A549 (cell line): ENCODE measurements around the gene SHLD2. TPM values are rescaled to one million over a fixed set of nuclear protein-coding genes. Genes with fewer than 3 reads are reported as not detected.

Experiments
- ATAC-seq, 2 experiments: fragments of 200-7000 bp in 1 of 2; fragments of >200 bp in 1 of 2; cut with Nextera tagmentation in 1 of 2; cut with Tn5 transposase in 1 of 2; 3 replicates each; pipeline versions ENCODE4 v1.8.0 to v1.9.1; 2018 to 2020; ENCODE audit warnings: mild to moderate bottlenecking in 1 of 2, moderate library complexity in 1 of 2
- CTCF ChIA-PET: fragments of 300-600 bp; sonication (Branson Sonifier 250); formaldehyde crosslinking; extraction: SDS; loops from one replicate; lab custom pipeline; 2021; ENCODE audit warnings: antibody characterized with exemption, inconsistent platforms; lab: Yijun Ruan, JAX
- POLR2A ChIA-PET: fragments of 350-600 bp; formaldehyde crosslinking; extraction: SDS; loops from one replicate; lab custom pipeline; 2021; ENCODE audit warnings: antibody characterized with exemption, inconsistent platforms; lab: Yijun Ruan, JAX
- DNase-seq, 2 experiments: peaks; one replicate each; pipeline versions ENCODE4 v3.0.0 to v3.0.0-alpha.2; 2011 to 2016; ENCODE audit warnings: low read depth in 1 of 2, low spot score in 1 of 2
- FAIRE-seq: peaks from 2 replicates; lab custom pipeline; 2011; peaks lifted over from hg19 to GRCh38; lab: Jason Lieb, UNC
- H3K27ac ChIP-seq, 2 experiments: fragments of >200 bp; sonication (Bioruptor Twin); formaldehyde crosslinking; 3 replicates each; pipeline ENCODE4 v1.5.1; 2016 to 2017
- H3K4me1 ChIP-seq: fragments of >200 bp; sonication (Bioruptor Twin); formaldehyde crosslinking; 3 replicates; pipeline ENCODE4 v1.6.1; 2016
- H3K4me2 ChIP-seq: fragments of >200 bp; sonication (Bioruptor Twin); formaldehyde crosslinking; 3 replicates; pipeline ENCODE4 v1.6.1; 2016
- H3K4me3 ChIP-seq: fragments of >200 bp; sonication (Bioruptor Twin); formaldehyde crosslinking; 3 replicates; pipeline ENCODE4 v1.5.1; 2016
- H3K9me3 ChIP-seq: fragments of >200 bp; sonication (Bioruptor Twin); formaldehyde crosslinking; 3 replicates; pipeline ENCODE4 v1.6.1; 2016
- ATOH8 ChIP-seq: fragments of 250-450 bp; sonication (Bioruptor Pico); IDR thresholded peaks from 2 replicates; pipeline ENCODE4 v1.5.0; 2020; ENCODE audit warnings: low read depth, mild to moderate bottlenecking, moderate library complexity
- CBX2 ChIP-seq: fragments of 200-600 bp; sonication (generic); IDR thresholded peaks from 2 replicates; pipeline ENCODE4 v1.6.1; 2016; ENCODE audit warnings: low read depth, mild to moderate bottlenecking, borderline replicate concordance
- CBX8 ChIP-seq: fragments of 200-600 bp; sonication (generic); IDR thresholded peaks from 2 replicates; pipeline ENCODE4 v1.6.1; 2016
- CEBPB ChIP-seq, 2 experiments: fragments of >200 bp in 1 of 2; sonication (Bioruptor Twin) in 1 of 2; formaldehyde crosslinking in 1 of 2; IDR thresholded peaks; 2 replicates each; pipeline ENCODE4 v1.6.1; 2012 to 2016
- CHD2 ChIP-seq: fragments of 150-350 bp; IDR thresholded peaks from 2 replicates; pipeline ENCODE4 v1.6.1; 2014; ENCODE audit warnings: low read length; ENCODE audit not compliant: partially characterized antibody
- EHMT2 ChIP-seq: fragments of 200-600 bp; sonication (generic); IDR thresholded peaks from 2 replicates; pipeline ENCODE4 v1.6.1; 2016; ENCODE audit warnings: antibody characterized with exemption, low read depth, mild to moderate bottlenecking, moderate library complexity
- ELK1 ChIP-seq: fragments of 150-350 bp; IDR thresholded peaks from 2 replicates; pipeline ENCODE4 v1.6.1; 2014; ENCODE audit warnings: low read depth, mild to moderate bottlenecking, low read length
- FOSB ChIP-seq: fragments of 250-450 bp; sonication (Bioruptor Pico); IDR thresholded peaks from 2 replicates; pipeline ENCODE4 v1.5.0; 2020; ENCODE audit warnings: mild to moderate bottlenecking, moderate library complexity
- FOXS1 ChIP-seq: fragments of 250-450 bp; sonication (Bioruptor Pico); IDR thresholded peaks from 2 replicates; pipeline ENCODE4 v1.5.0; 2020; ENCODE audit warnings: mild to moderate bottlenecking, moderate library complexity
- HDAC2 ChIP-seq: fragments of 200-600 bp; sonication (generic); IDR thresholded peaks from 2 replicates; pipeline ENCODE4 v1.6.1; 2016
- HES2 ChIP-seq: fragments of >200 bp; sonication (Bioruptor Twin); formaldehyde crosslinking; IDR thresholded peaks from 2 replicates; pipeline ENCODE4 v1.6.1; 2016
- HOXB13 ChIP-seq: fragments of 250-450 bp; sonication (Bioruptor Pico); IDR thresholded peaks from 2 replicates; pipeline ENCODE4 v1.5.0; 2020; ENCODE audit warnings: low read depth, mild to moderate bottlenecking, moderate library complexity
- JUNB ChIP-seq: fragments of >200 bp; sonication (Bioruptor Twin); formaldehyde crosslinking; IDR thresholded peaks from 2 replicates; pipeline ENCODE4 v1.6.1; 2016
- KDM1A ChIP-seq: fragments of 200-600 bp; sonication (generic); IDR thresholded peaks from 2 replicates; pipeline ENCODE4 v1.6.1; 2016; ENCODE audit warnings: low read depth, mild to moderate bottlenecking
- MAZ ChIP-seq: fragments of 150-350 bp; IDR thresholded peaks from 2 replicates; pipeline ENCODE4 v1.6.1; 2014; ENCODE audit warnings: antibody characterized with exemption, low read depth, low read length, borderline replicate concordance
- MYC ChIP-seq: IDR thresholded peaks from 2 replicates; pipeline ENCODE4 v1.6.1; 2012; ENCODE audit warnings: mild to moderate bottlenecking, inconsistent platforms, low read length, improper control_type of control experiment, borderline replicate concordance
- NFE2L2 ChIP-seq: fragments of 150-350 bp; conservative IDR thresholded peaks from 2 replicates; pipeline ENCODE4 v1.6.1; 2014; ENCODE audit warnings: low read length
- NPAS2 ChIP-seq: fragments of 250-450 bp; sonication (Bioruptor Pico); IDR thresholded peaks from 2 replicates; pipeline ENCODE4 v1.8.0; 2022; ENCODE audit warnings: mild to moderate bottlenecking, moderate library complexity, borderline replicate concordance
- PHF8 ChIP-seq: fragments of 200-600 bp; sonication (generic); IDR thresholded peaks from 2 replicates; pipeline ENCODE4 v1.6.1; 2016; ENCODE audit warnings: low read depth, mild to moderate bottlenecking, antibody characterized with exemption, moderate library complexity, borderline replicate concordance
- RCOR1 ChIP-seq: fragments of 150-350 bp; IDR thresholded peaks from 2 replicates; pipeline ENCODE4 v1.6.1; 2014; ENCODE audit warnings: antibody characterized with exemption, low read length, low read depth
- REST ChIP-seq: fragments of 200-600 bp; sonication (generic); IDR thresholded peaks from 2 replicates; pipeline ENCODE4 v1.6.1; 2016; ENCODE audit warnings: antibody characterized with exemption, mild to moderate bottlenecking, moderate library complexity
- RNF2 ChIP-seq: fragments of 200-600 bp; sonication (generic); IDR thresholded peaks from 2 replicates; pipeline ENCODE4 v1.6.1; 2016; ENCODE audit warnings: low read depth, mild to moderate bottlenecking, antibody characterized with exemption, moderate library complexity, borderline replicate concordance
- USF2 ChIP-seq: fragments of 450-650 bp; IDR thresholded peaks from 2 replicates; pipeline ENCODE4 v1.6.1; 2014; ENCODE audit warnings: antibody characterized with exemption
- ZNF302 ChIP-seq: fragments of 250-450 bp; sonication (Bioruptor Pico); IDR thresholded peaks from 2 replicates; pipeline ENCODE4 v1.9.0; 2021; ENCODE audit warnings: inconsistent platforms, mild to moderate bottlenecking, moderate library complexity
- ZSCAN20 ChIP-seq: fragments of 250-450 bp; sonication (Bioruptor Pico); IDR thresholded peaks from 2 replicates; pipeline ENCODE4 v1.8.0; 2022; ENCODE audit warnings: mild to moderate bottlenecking, moderate library complexity
- WGBS: methylation state at CpG from one replicate; pipeline ENCODE4 v1.1.6; 2017; ENCODE audit errors: missing lambda C conversion rate; 5-methylcytosine and 5-hydroxymethylcytosine counted together
- polyA plus RNA-seq, 4 experiments: library from polyadenylated mRNA; depleted of rRNA in 3 of 4; stranded (reverse); fragments of >200 nt; fragmentation: RNase III in 1 of 4; extraction: RNeasy Plus Mini Kit Qiagen cat#74134 plus additional on column Dnase treatment in 1 of 4; gene quantifications; 2 replicates in 3 of 4; 3 replicates in 1 of 4; pipeline ENCODE4 v1.2.3, GENCODE V29; 2011 to 2017

Gene SHLD2
- polyA plus RNA-seq, 2 of the 4 experiments (the other 2 are of a cell fraction) = 22.9 to 45.4 TPM

GRCh38 chr10:87058171-87058570 is 36.8 kb upstream of the SHLD2 start (continued):
- no peak for TF ChIP-seq REST
- no peak for TF ChIP-seq RCOR1
- no peak for TF ChIP-seq NFE2L2
- TF ChIP-seq EHMT2 = no peak
- no peak for TF ChIP-seq HOXB13 (CRISPR knock-in tag)

- POLR2A ChIA-PET = no interaction called here
- H3K4me3 ChIP-seq = no peak overlapping the region
Observed at GRCh38 chr10:87059401-87059800, 35.6 kb upstream of the SHLD2 start.

GRCh38 chr10:87060280-87060928 is 34.6 kb upstream of the SHLD2 start:
- no peak overlapping the region for H3K4me2 ChIP-seq
- DNase-seq = no peak
- H3K4me3 ChIP-seq = no peak overlapping the region
- TF ChIP-seq CEBPB (IDR thresholded peaks at IDR 0.05) = peak in 1 of 2 experiments; percentile 25; a peak in 1 of 4 replicates
- TF ChIP-seq CBX2 = no peak
- TF ChIP-seq, all 56 proteins: peak for 1
- FAIRE-seq (no peak), ATAC-seq (no peak)
- Histone ChIP-seq H3K9me3 (no peaks in the 10 kb centered on the region), H3K4me1 (no peaks in the 10 kb centered on the region), H3K27ac (no peak overlapping the region)
- POLR2A ChIA-PET = no interaction called here
- CTCF ChIA-PET = interaction anchor here (0.8 to 1.2 kb wide), 2 partner anchors 12 to 94 kb away, joined by 3 read pairs; no protein-coding TSS in a partner anchor
- WGBS = 71% methylated on average over 6 of the region's 6 CpGs

More at GRCh38 chr10:87059401-87059800, 35.6 kb upstream of the SHLD2 start:
- 95% methylated on average over 1 of the region's 1 CpG for WGBS
- FAIRE-seq (no peak), ATAC-seq (no peak), DNase-seq (no peak)
- TF ChIP-seq FOSB (CRISPR knock-in tag) (no peak), KDM1A (no peak), RCOR1 (no peak)
- Histone ChIP-seq H3K4me1 (no peaks in the 10 kb centered on the region), H3K4me2 (no peak overlapping the region), H3K9me3 (no peaks in the 10 kb centered on the region), H3K27ac (no peak overlapping the region)
- CTCF ChIA-PET = no interaction called here

GRCh38 chr10:87064651-87065050 is 30.4 kb upstream of the SHLD2 start:
- no peaks in the 10 kb centered on the region for H3K4me1 ChIP-seq
- H3K27ac ChIP-seq = no peak overlapping the region
- no peak overlapping the region for H3K4me3 ChIP-seq
- no peak for DNase-seq
- H3K9me3 ChIP-seq = no peaks in the 10 kb centered on the region
- POLR2A ChIA-PET = no interaction called here
- CTCF ChIA-PET = interaction anchor here (1.3 kb wide), 1 partner anchor 11 kb away, joined by 3 read pairs; no protein-coding TSS in a partner anchor
- whole genome bisulfite sequencing = 87% methylated on average over 5 of the region's 5 CpGs
- H3K4me2 ChIP-seq = no peak overlapping the region
- no peak for ATAC-seq
- FAIRE-seq = no peak
- TF ChIP-seq ZSCAN20 (no peak), HDAC2 (no peak), RNF2 (no peak), MAZ (no peak), CBX8 (no peak), USF2 (no peak), CBX2 (no peak), ATOH8 (CRISPR knock-in tag) (no peak), ZNF302 (no peak), JUNB (no peak), NPAS2 (CRISPR knock-in tag) (no peak), MYC (no peak), HES2 (no peak), ELK1 (no peak), FOXS1 (CRISPR knock-in tag) (no peak), PHF8 (no peak), CHD2 (no peak)
